Effector memory CD8-positive, alpha-beta T cell (primary cell): ENCODE measurements around the gene LDHAL6B.

ENCODE experiments used
- ATAC-seq: fragments of 150-1000 bp; cut with Tn5 transposase; replicated peaks from 2 replicates; pipeline ENCODE4 v1.10.0; 2021; ENCODE audit warnings: mild to moderate bottlenecking, moderate library complexity
- DNase-seq, 3 experiments: peaks; one replicate each; pipeline ENCODE4 v3.0.0; 2021
- H3K27ac Mint-ChIP-seq, 2 donors: one replicate each; pipeline ENCODE4 v1.8.0; 2022; ENCODE audit warnings: mild to moderate bottlenecking in 2 of 2, mixed read lengths in 2 of 2, moderate library complexity in 2 of 2
- H3K27me3 Mint-ChIP-seq, 2 donors: one replicate each; pipeline ENCODE4 v1.8.0; 2022; ENCODE audit warnings: mixed read lengths in 2 of 2
- H3K36me3 Mint-ChIP-seq: one replicate; pipeline ENCODE4 v1.8.0; 2022; ENCODE audit warnings: mild to moderate bottlenecking, moderate library complexity, mixed read lengths; ENCODE audit not compliant: insufficient read depth
- H3K4me1 Mint-ChIP-seq, 2 donors: one replicate each; pipeline ENCODE4 v1.8.0; 2022; ENCODE audit warnings: low read depth in 2 of 2, mixed read lengths in 2 of 2
- H3K4me3 Mint-ChIP-seq, 2 donors: one replicate each; pipeline ENCODE4 v1.8.0; 2022; ENCODE audit warnings: mild to moderate bottlenecking in 2 of 2, mixed read lengths in 2 of 2, moderate library complexity in 2 of 2
- H3K9me3 Mint-ChIP-seq, 2 donors: one replicate each; pipeline ENCODE4 v1.8.0; 2022; ENCODE audit warnings: mixed read lengths in 2 of 2

Gene LDHAL6B

DNA sequence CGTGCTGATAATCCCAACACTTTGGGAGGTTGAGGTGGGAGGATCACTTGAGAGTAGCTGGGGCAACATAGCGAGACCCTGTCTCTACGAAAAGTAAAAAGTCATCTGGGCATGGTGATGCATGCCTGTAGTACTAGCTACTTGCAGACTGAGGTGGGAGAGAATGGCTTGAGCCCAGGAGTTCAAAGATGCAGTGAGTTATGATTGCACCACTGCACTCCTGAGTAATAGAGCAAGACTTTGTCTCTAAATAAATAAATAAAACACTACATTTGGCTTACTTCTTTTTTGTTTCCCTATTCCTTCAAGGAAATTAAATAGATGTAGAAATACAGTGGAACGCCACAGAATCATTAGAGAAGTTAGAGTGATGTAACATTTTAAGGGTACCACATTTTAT lies 20.1 kb upstream of the LDHAL6B start:
- Mint-ChIP-seq H3K27me3 (peaks cover 33 to 39% of the 10 kb centered on the region in 2 donors), H3K4me3 (no peak overlapping the region), H3K4me1 (no peaks in the 10 kb centered on the region), H3K36me3 (peaks cover 2% of the 10 kb centered on the region), H3K9me3 (peaks cover 0 to 2% of the 10 kb centered on the region in 2 donors), H3K27ac (no peak overlapping the region)
- ATAC-seq, result no peak
- no peak for DNase-seq

GRCh38 chr15:59189241-59189640 lies 17.4 kb upstream of the LDHAL6B start:
- H3K4me3 Mint-ChIP-seq, result no peak overlapping the region
- H3K4me1 Mint-ChIP-seq, result no peaks in the 10 kb centered on the region
- DNase-seq, result no peak
- H3K9me3 Mint-ChIP-seq, result peaks cover 0 to 2% of the 10 kb centered on the region in 2 donors
- peaks cover 3% of the 10 kb centered on the region for H3K36me3 Mint-ChIP-seq
- ATAC-seq, result no peak
- H3K27ac Mint-ChIP-seq, result no peak overlapping the region
- H3K27me3 Mint-ChIP-seq, result peaks cover 40 to 53% of the 10 kb centered on the region in 2 donors

- Mint-ChIP-seq H3K9me3 (peaks cover 0 to 2% of the 10 kb centered on the region in 2 donors), H3K27ac (no peak overlapping the region), H3K27me3 (peaks cover 35 to 53% of the 10 kb centered on the region in 2 donors), H3K4me1 (no peaks in the 10 kb centered on the region), H3K4me3 (no peak overlapping the region), H3K36me3 (peaks cover 3% of the 10 kb centered on the region)
- DNase-seq (no peak), ATAC-seq (no peak)
These were observed 16.4 kb upstream of the LDHAL6B start for GRCh38 chr15:59190291-59190690.

GRCh38 chr15:59191855-59192237 lies 14.8 kb upstream of the LDHAL6B start:
- H3K9me3 Mint-ChIP-seq, result peaks cover 0 to 2% of the 10 kb centered on the region in 2 donors
- H3K4me1 Mint-ChIP-seq, result no peaks in the 10 kb centered on the region
- H3K4me3 Mint-ChIP-seq, result no peak overlapping the region
- ATAC-seq (no peak), DNase-seq (no peak)
- H3K27me3 Mint-ChIP-seq, result peaks cover 34 to 55% of the 10 kb centered on the region in 2 donors
- no peak overlapping the region for H3K27ac Mint-ChIP-seq
- H3K36me3 Mint-ChIP-seq, result peaks cover 3% of the 10 kb centered on the region

- no peak for ATAC-seq
- H3K4me1 Mint-ChIP-seq, result no peaks in the 10 kb centered on the region
- H3K36me3 Mint-ChIP-seq, result peaks cover 3% of the 10 kb centered on the region
These were observed 11.9 kb upstream of the LDHAL6B start for GRCh38 chr15:59194639-59195325.

GRCh38 chr15:59196416-59196815 lies 10.2 kb upstream of the LDHAL6B start:
- Mint-ChIP-seq H3K4me1 (no peaks in the 10 kb centered on the region), H3K9me3 (no peaks in the 10 kb centered on the region), H3K27me3 (peaks cover 8 to 33% of the 10 kb centered on the region in 2 donors), H3K27ac (no peak overlapping the region), H3K36me3 (peaks cover 6% of the 10 kb centered on the region), H3K4me3 (no peak overlapping the region)
- ATAC-seq, result no peak
- no peak for DNase-seq

More at GRCh38 chr15:59194639-59195325, 11.9 kb upstream of the LDHAL6B start:
- Mint-ChIP-seq H3K27ac (no peak overlapping the region), H3K27me3 (peaks cover 20 to 46% of the 10 kb centered on the region in 2 donors), H3K9me3 (no peaks in the 10 kb centered on the region), H3K4me3 (no peak overlapping the region)
- DNase-seq, result no peak

DNA sequence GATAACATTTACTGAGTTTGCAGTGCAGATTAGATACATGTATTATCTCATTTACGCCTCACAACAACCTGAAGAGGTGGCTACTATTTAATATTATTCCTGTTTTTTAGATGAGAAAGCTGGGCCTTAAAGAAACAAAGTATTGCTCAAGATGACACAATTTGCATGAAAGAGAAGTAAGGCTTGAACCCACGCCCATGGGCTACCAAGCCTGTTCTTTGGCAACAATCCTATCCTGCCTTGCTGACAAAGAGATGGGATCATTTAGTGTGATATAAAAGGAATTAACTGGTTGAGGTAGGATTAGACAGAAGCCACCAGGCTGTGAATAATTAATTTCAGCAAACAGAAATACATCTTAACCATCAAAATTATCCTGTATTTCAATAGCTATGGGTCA lies 9.2 kb upstream of the LDHAL6B start:
- H3K27me3 Mint-ChIP-seq, result peaks cover 6 to 22% of the 10 kb centered on the region in 2 donors
- no peaks in the 10 kb centered on the region for H3K4me1 Mint-ChIP-seq
- ATAC-seq, result no peak
- H3K9me3 Mint-ChIP-seq, result no peaks in the 10 kb centered on the region
- no peak for DNase-seq
- no peak overlapping the region for H3K27ac Mint-ChIP-seq
- peaks cover 6% of the 10 kb centered on the region for H3K36me3 Mint-ChIP-seq
- no peak overlapping the region for H3K4me3 Mint-ChIP-seq

- no peak overlapping the region for H3K4me3 Mint-ChIP-seq
- H3K27me3 Mint-ChIP-seq, result peaks cover 3 to 12% of the 10 kb centered on the region in 2 donors
- no peaks in the 10 kb centered on the region for H3K9me3 Mint-ChIP-seq
- no peaks in the 10 kb centered on the region for H3K4me1 Mint-ChIP-seq
- no peak overlapping the region for H3K27ac Mint-ChIP-seq
- H3K36me3 Mint-ChIP-seq, result peaks cover 3% of the 10 kb centered on the region
- DNase-seq (no peak), ATAC-seq (no peak)
These were observed 6.8 kb upstream of the LDHAL6B start for GRCh38 chr15:59199626-59200465.

DNA sequence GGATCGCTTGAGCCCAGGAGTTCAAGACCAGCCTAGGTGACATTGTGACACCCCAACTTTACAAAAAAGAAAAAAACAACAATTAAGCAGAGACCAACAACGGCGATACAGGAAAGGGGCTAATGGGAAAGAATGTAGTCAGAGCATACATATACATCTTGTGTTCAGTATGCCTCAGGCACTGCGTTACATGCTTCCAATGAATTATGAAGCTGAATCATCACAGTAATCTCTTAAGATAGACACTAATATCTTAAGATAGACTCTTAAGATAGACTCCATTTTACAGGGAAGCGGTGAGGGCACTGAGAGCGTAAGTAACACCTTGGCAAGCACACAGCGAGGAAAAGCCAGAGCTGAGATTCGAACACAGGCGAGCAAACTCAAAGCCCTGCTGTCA lies 6.1 kb upstream of the LDHAL6B start:
- ATAC-seq (no peak), DNase-seq (no peak)
- H3K9me3 Mint-ChIP-seq, result no peaks in the 10 kb centered on the region
- no peak overlapping the region for H3K27ac Mint-ChIP-seq
- peaks cover 3% of the 10 kb centered on the region for H3K36me3 Mint-ChIP-seq
- H3K4me3 Mint-ChIP-seq, result no peak overlapping the region
- peaks cover 0 to 6% of the 10 kb centered on the region in 2 donors for H3K27me3 Mint-ChIP-seq
- H3K4me1 Mint-ChIP-seq, result no peaks in the 10 kb centered on the region

- no peak for DNase-seq
- Mint-ChIP-seq H3K27me3 (peaks cover 0 to 6% of the 10 kb centered on the region in 2 donors), H3K9me3 (no peaks in the 10 kb centered on the region), H3K27ac (no peak overlapping the region), H3K36me3 (peaks cover 3% of the 10 kb centered on the region), H3K4me3 (no peak overlapping the region), H3K4me1 (no peaks in the 10 kb centered on the region)
- ATAC-seq, result no peak
These were observed 3.6 kb upstream of the LDHAL6B start for GRCh38 chr15:59203008-59203407.

- H3K27me3 Mint-ChIP-seq, result peaks cover 0 to 6% of the 10 kb centered on the region in 2 donors
- no peak for ATAC-seq
- peaks cover 3% of the 10 kb centered on the region for H3K36me3 Mint-ChIP-seq
- no peaks in the 10 kb centered on the region for H3K4me1 Mint-ChIP-seq
- no peak overlapping the region for H3K4me3 Mint-ChIP-seq
- no peak overlapping the region for H3K27ac Mint-ChIP-seq
- no peak for DNase-seq
- no peaks in the 10 kb centered on the region for H3K9me3 Mint-ChIP-seq
These were observed 3.0 kb upstream of the LDHAL6B start for GRCh38 chr15:59203657-59204056.

DNA sequence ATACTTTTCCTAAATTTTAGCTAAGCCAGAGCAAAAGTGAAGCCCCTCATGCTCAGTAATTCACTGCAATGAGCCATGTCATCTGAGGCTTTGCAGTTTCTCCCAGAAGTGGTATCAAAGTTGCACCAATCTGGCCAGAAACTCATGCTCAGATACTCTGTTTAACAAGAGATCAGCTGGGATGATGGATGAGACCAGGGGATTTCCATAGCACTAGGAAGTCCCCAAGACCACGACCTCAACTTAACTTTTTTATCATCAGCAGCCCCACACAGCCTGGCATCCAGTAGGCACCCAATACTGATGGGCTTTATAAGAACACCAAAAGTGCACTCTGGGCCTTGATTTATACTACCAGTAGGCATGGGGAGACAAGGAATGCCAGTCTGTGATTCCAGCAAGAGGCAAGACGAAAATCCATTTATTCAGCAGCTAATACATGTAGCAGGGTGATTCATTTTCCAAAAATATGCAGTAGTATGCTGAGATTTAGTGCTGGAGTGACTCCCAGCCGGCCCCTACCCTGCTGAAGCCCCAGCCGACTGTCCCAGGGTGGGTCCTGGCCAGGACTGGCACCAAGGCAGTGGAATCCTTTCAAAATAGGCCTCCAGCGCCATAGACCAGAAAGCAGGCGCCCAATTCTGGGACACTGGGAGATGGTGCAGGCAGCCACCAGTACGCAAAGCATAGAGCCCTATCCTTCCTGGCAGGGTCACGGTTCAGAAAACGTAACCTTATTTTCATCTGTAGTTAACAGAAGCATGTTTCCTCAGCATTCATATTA lies 612 bp upstream of the LDHAL6B start:
- H3K9me3 Mint-ChIP-seq, result no peaks in the 10 kb centered on the region
- DNase-seq (no peak), ATAC-seq (no peak)
- no peaks in the 10 kb centered on the region for H3K4me1 Mint-ChIP-seq
- H3K27me3 Mint-ChIP-seq, result peaks cover 0 to 6% of the 10 kb centered on the region in 2 donors
- no peak overlapping the region for H3K27ac Mint-ChIP-seq
- H3K4me3 Mint-ChIP-seq, result no peak overlapping the region
- no peaks in the 10 kb centered on the region for H3K36me3 Mint-ChIP-seq

DNA sequence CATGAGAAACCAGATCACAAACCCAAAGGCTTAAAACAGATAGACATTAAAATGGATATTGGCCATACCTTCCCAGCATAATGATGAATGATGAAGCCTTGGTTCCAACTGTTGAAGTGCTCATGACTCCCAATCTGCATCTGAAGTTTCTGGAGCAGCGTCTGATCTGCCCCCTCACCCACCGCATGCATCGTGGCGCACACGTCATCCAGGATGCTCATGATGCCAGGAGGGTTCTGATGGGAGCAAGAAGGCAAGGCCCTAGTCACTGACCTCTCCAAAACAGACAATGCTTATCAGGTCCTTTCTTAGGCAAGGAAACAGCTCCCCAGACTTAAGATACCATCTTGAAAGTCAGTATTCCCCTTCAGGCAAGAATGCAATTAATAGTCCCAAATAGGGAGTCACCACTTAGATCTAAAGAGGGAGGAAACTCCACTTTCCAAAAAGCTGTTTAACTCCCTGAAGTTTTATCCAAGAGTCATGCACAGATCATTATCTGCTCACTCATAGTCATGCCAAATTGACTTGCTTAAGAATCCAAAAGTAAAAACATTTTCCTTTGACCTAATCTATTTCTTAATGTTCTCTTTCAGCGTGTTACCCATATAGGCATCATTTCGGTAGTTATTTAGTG lies 2.1 kb downstream of the LDHAL6B start:
- DNase-seq, result no peak
- Mint-ChIP-seq H3K9me3 (no peaks in the 10 kb centered on the region), H3K36me3 (no peaks in the 10 kb centered on the region), H3K27me3 (peaks cover 16 to 25% of the 10 kb centered on the region in 2 donors), H3K4me1 (no peaks in the 10 kb centered on the region), H3K4me3 (no peak overlapping the region), H3K27ac (no peak overlapping the region)
- ATAC-seq, result no peak
